GM19351 (cell line): ENCODE results near the gene BAIAP3.

ENCODE experiments used
- ATAC-seq: cut with Tn5 transposase; IDR thresholded peaks from one replicate; pipeline ENCODE4 v1.9.1; 2021; ENCODE audit warnings: mild to moderate bottlenecking, moderate library complexity; ENCODE audit not compliant: unreplicated experiment

Gene BAIAP3

GRCh38 chr16:1362807-1363206 is 29.4 kb downstream of the BAIAP3 start:
- no peak for ATAC-seq

- no peak for ATAC-seq
Measured at GRCh38 chr16:1363501-1364041, 30.1 kb downstream of the BAIAP3 start.

- no peak for ATAC-seq
Measured at GRCh38 chr16:1364510-1364909, 31.1 kb downstream of the BAIAP3 start.

- ATAC-seq: no peak
Measured at GRCh38 chr16:1366060-1366711, 32.7 kb downstream of the BAIAP3 start.

GRCh38 chr16:1366712-1367299 is 33.4 kb downstream of the BAIAP3 start:
- no peak for ATAC-seq

- no peak for ATAC-seq
Measured at GRCh38 chr16:1367486-1368174, 34.2 kb downstream of the BAIAP3 start.

- ATAC-seq: no peak
Measured at GRCh38 chr16:1371054-1371978, 37.9 kb downstream of the BAIAP3 start.

- no peak for ATAC-seq
Measured at GRCh38 chr16:1372292-1372950, 39.0 kb downstream of the BAIAP3 start.

- ATAC-seq: no peak
Measured at GRCh38 chr16:1374418-1375297, 41.2 kb downstream of the BAIAP3 start.

GRCh38 chr16:1375298-1375640 is 41.8 kb downstream of the BAIAP3 start:
- ATAC-seq: no peak

- no peak for ATAC-seq
Measured at GRCh38 chr16:1375741-1376410, 42.4 kb downstream of the BAIAP3 start.

- no peak for ATAC-seq
Measured at GRCh38 chr16:1377406-1378010, 44.1 kb downstream of the BAIAP3 start.

GRCh38 chr16:1378087-1378803 is 44.8 kb downstream of the BAIAP3 start:
- no peak for ATAC-seq

- ATAC-seq: peak; percentile 37
Measured at GRCh38 chr16:1378804-1379303, 45.4 kb downstream of the BAIAP3 start.

GRCh38 chr16:1379304-1380076 is 46.0 kb downstream of the BAIAP3 start:
- peak; percentile 72 for ATAC-seq

GRCh38 chr16:1380195-1380594 is 46.8 kb downstream of the BAIAP3 start:
- ATAC-seq: no peak
